Fibroblast of the aortic adventitia (primary cell): ENCODE measurements around the gene CDC14B. TPM values are rescaled to one million over a fixed set of nuclear protein-coding genes. Genes with fewer than 3 reads are reported as not detected.
"Not testable (repeated sequence)": the region's sequence is repeated elsewhere in the genome, so short reads cannot be mapped to it uniquely, and the experiment has no call there.

Experiments
- DNase-seq: peaks from one replicate; pipeline ENCODE4 v3.0.0-alpha.2; 2010; ENCODE audit warnings: low read depth
- H3K4me3 ChIP-seq: 2 replicates; pipeline ENCODE4 v1.5.1; 2011; ENCODE audit warnings: low read depth, mild to moderate bottlenecking, control low read depth, low read length, moderate library complexity
- CTCF ChIP-seq: IDR thresholded peaks from 2 replicates; pipeline ENCODE4 v1.5.1; 2011; ENCODE audit warnings: mild to moderate bottlenecking, low read length, control low read depth, inconsistent platforms; ENCODE audit not compliant: insufficient read depth
- total RNA-seq: library from RNA; depleted of rRNA; stranded (reverse); fragments of >200 nt; gene quantifications from 2 replicates; pipeline ENCODE4 v1.2.3, GENCODE V29; 2012; ENCODE audit warnings: low replicate concordance

CDC14B gene
- total RNA-seq, 1 donor, result 31.5 TPM

DNA sequence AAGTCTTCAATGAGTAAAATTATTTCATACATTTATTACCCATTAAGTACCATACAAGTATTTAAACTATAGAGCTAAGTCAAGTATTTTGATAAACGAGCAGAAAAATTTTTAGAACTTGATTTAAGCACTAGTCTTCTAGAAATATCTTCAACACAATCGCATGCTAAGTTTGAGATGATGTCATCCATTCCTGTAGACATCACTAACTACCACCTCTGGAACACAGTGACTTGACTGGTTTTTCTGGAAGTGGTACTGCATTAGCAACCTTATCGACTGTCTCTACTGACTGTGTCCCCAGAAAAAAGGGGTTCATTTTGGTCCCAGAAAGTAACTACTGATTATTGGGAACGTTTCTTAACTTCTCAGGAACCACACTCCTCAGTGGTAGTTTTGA lies 69.0 kb downstream of the CDC14B start:
- no peak for DNase-seq
- no peak for TF ChIP-seq CTCF
- H3K4me3 ChIP-seq, result no peak overlapping the region

GRCh38 chr9:96543131-96543530 lies 76.5 kb downstream of the CDC14B start:
- not testable (repeated sequence) for DNase-seq, H3K4me3 ChIP-seq

- no peak overlapping the region for H3K4me3 ChIP-seq
- TF ChIP-seq CTCF, result no peak
- DNase-seq, result no peak
These were observed 79.5 kb downstream of the CDC14B start for GRCh38 chr9:96540106-96540505.

DNA sequence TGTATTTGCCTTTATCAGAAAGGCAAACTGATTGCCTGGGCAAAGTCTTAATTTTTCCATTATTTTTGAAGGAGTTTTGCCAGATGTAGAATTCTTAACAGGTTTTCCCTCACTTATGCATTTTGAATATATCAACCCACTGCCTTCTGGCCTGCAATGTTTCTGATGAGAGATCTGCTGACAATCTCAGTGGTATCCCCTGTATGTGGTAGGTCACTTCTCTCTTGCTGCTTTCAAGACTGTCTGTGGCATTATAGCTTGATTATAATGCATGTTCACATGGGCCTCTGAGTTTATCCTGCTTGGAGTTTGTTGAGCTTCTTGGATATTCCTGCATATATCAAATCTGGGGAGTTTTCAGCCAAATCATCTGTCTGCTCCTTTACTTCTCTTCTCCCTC lies 87.5 kb downstream of the CDC14B start:
- no peak for DNase-seq
- TF ChIP-seq CTCF, result no peak
- H3K4me3 ChIP-seq, result no peak overlapping the region

GRCh38 chr9:96524764-96525163 lies 94.9 kb downstream of the CDC14B start:
- H3K4me3 ChIP-seq, result no peak overlapping the region
- DNase-seq, result no peak
- TF ChIP-seq CTCF, result no peak

DNA sequence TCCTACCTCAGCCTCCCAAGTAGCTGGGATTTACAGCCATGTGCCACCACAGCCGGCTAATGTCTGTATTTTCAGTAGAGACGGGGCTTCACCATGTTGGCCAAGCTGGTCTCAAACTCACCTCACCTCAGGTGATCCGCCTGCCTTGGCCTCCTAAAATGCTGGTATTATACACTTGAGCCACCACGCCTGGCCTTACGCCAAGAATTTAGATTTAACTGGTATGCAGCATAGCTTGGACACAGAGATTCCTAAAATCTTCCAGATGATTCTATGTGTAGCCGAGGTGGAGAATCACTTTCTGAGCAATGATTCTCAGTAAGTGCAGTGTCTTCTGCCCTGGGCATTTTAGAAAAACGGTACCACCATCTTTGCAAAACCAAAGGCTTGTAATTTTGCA lies 95.6 kb downstream of the CDC14B start:
- no peak overlapping the region for H3K4me3 ChIP-seq
- TF ChIP-seq CTCF, result no peak
- DNase-seq, result peak; percentile 30

GRCh38 chr9:96523374-96523773 lies 96.3 kb downstream of the CDC14B start:
- peak; percentile 81 for DNase-seq
- TF ChIP-seq CTCF, result no peak
- H3K4me3 ChIP-seq, result no peak overlapping the region
